Heart left ventricle (tissue), 16 donors: Measurements from ENCODE around the gene ATF6B. TPM values are rescaled to one million over a fixed set of nuclear protein-coding genes. Genes with fewer than 3 reads are reported as not detected.

ENCODE experiments used
- ATAC-seq, 4 donors: fragments of 200-7000 bp; cut with Tn5 transposase; one replicate each; pipeline ENCODE4 v1.9.1; 2020 to 2022; ENCODE audit warnings: moderate library complexity in 4 of 4, mild to moderate bottlenecking in 3 of 4, moderate number of reproducible peaks in 1 of 4
- DNase-seq, 5 donors: peaks; one replicate each; pipeline ENCODE4 v3.0.0-alpha.2; 2020
- H3K27ac ChIP-seq, 12 donors: fragments of 200-600 bp; sonication (generic) in 4 of 12; one replicate each; pipeline versions ENCODE4 v1.5.0 to v1.8.0; 2016 to 2022; ENCODE audit warnings: mild to moderate bottlenecking in 2 of 12
- H3K27me3 ChIP-seq, 9 donors: fragments of 200-600 bp; sonication (generic) in 2 of 9; one replicate each; pipeline versions ENCODE4 v1.5.1 to v1.8.0; 2016 to 2022; ENCODE audit warnings: mild to moderate bottlenecking in 3 of 9
- H3K36me3 ChIP-seq, 9 donors: fragments of 200-600 bp; sonication (generic) in 2 of 9; one replicate each; pipeline versions ENCODE4 v1.5.0 to v1.8.0; 2018 to 2022; ENCODE audit warnings: mild to moderate bottlenecking in 2 of 9
- H3K4me1 ChIP-seq, 12 donors: fragments of 200-600 bp; sonication (generic) in 4 of 12; one replicate each; pipeline versions ENCODE4 v1.5.0 to v1.8.0; 2016 to 2022; ENCODE audit warnings: mild to moderate bottlenecking in 3 of 12
- H3K4me3 ChIP-seq, 12 donors: fragments of 200-600 bp; sonication (generic) in 4 of 12; one replicate each; pipeline versions ENCODE4 v1.5.0 to v1.8.0; 2017 to 2022; ENCODE audit warnings: mild to moderate bottlenecking in 9 of 12, moderate library complexity in 4 of 12
- H3K9me3 ChIP-seq, 12 donors: fragments of 200-600 bp; sonication (generic) in 4 of 12; one replicate each; pipeline versions ENCODE4 v1.5.0 to v1.8.0; 2016 to 2022; ENCODE audit warnings: mild to moderate bottlenecking in 1 of 12
- POLR2A ChIP-seq, 2 donors: fragments of 450-650 bp; IDR thresholded peaks; one replicate each; pipeline ENCODE4 v1.6.1; 2017; ENCODE audit warnings: antibody characterized with exemption in 2 of 2, mild to moderate bottlenecking in 2 of 2, moderate library complexity in 2 of 2
- WGBS, 4 donors: extraction: QIAGEN DNeasy Blood & Tissue Kit in 2 of 4; methylation state at CpG; one replicate each; pipeline versions ENCODE4 v1.1.5 to v1.1.7; 2013 to 2018; 5-methylcytosine and 5-hydroxymethylcytosine counted together
- intact Hi-C, 10 donors: fragments of 100-400 bp; cut with DNase I; formaldehyde crosslinking; loops; one replicate each; pipeline versions ENCODE4 v1.11.1 to v1.14.2; 2022
- polyA plus RNA-seq, 2 donors: library from polyadenylated mRNA; stranded (reverse); fragments of 200-250 nt; gene quantifications; one replicate each; pipeline ENCODE4 v1.2.3, GENCODE V29; 2013
- total RNA-seq, 9 donors: library from RNA; depleted of rRNA in 2 of 9; stranded (reverse); fragments of >200 nt in 2 of 9; fragmentation: NEBNext Ultra II Directional in 3 of 9; extraction: Animal tissue kit (Norgen Biotek cat#: 25700) in 3 of 9; gene quantifications; one replicate each; pipeline versions ENCODE4 v1.1.0 to v1.2.4, GENCODE V29; 2016 to 2023
- TF ChIP-seq, protein P1 (sequence below), 12 donors: fragments of 200-600 bp; sonication (generic) in 4 of 12; IDR thresholded peaks; one replicate each; pipeline versions ENCODE4 v1.5.0 to v1.8.0; 2018 to 2022; ENCODE audit warnings: antibody characterized with exemption in 12 of 12, mild to moderate bottlenecking in 5 of 12
- donor health status: ischemic (EF 13 %, LVEDD 7.1; RV severe dilation, severe dysfunction).
- donor health status: healthy with polysubstance abuse.
- donor health status: DM: no; HTN: yes; CAD: no.
- donor health status: DM: no; HTN: no; CAD: no.
- donor health status: ischemic (EF 25% LVEDD 6.9; RV normal size, moderate dysfunction).
- donor health status: ischemic (EF 25% LVEDD 5.7; RV mildly dilated, moderate dysfunction).
- donor health status: healthy.
- donor health status: DM: yes; HTN: yes; CAD: no.
- donor health status: ischemic (EF 35%, LVEDD 5.7; RV mildly dilated, moderate dysfunction).
- donor health status: nonischemic (EF 11% LVEDD 7.7; RV severe dilation, severe dysfunction).
- donor health status: DM: yes; HTN: yes; CAD: no.
- donor health status: PGD.
- donor health status: ischemic (EF 29% LVEDD 5.4; RV normal size, mild dysfunction).
- donor health status: nonischemic (EF 23%, LVEDD 6.1; RV moderate dilation, normal function).

Gene ATF6B
- total and polyA plus RNA-seq, 11 donors, result 11.1 to 56.8 (median 28.7) TPM

DNA sequence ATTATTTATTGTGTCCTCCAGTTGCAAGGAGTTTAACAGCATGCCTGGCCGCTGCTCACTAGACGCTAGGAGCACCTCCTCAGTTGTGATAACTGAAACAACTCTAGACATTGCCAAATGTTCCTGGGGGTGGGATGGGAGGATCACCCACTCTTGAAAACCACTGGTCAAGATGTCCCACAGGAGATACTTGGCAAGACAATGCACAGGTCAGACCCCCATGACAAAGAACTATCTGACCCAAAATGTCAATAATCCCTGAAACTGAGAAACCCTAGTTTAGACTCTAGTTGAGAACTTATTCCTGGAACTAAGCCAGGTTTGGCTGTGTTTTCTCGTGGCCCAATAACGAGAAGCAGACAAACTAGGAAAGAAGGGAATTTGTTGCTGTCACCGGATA, 11.5 kb upstream of the ATF6B start:
- no peak overlapping the region for H3K4me3 ChIP-seq
- intact Hi-C loops, result no loop called here
- no peaks in the 10 kb centered on the region for H3K9me3 ChIP-seq
- TF ChIP-seq, protein P1, sequence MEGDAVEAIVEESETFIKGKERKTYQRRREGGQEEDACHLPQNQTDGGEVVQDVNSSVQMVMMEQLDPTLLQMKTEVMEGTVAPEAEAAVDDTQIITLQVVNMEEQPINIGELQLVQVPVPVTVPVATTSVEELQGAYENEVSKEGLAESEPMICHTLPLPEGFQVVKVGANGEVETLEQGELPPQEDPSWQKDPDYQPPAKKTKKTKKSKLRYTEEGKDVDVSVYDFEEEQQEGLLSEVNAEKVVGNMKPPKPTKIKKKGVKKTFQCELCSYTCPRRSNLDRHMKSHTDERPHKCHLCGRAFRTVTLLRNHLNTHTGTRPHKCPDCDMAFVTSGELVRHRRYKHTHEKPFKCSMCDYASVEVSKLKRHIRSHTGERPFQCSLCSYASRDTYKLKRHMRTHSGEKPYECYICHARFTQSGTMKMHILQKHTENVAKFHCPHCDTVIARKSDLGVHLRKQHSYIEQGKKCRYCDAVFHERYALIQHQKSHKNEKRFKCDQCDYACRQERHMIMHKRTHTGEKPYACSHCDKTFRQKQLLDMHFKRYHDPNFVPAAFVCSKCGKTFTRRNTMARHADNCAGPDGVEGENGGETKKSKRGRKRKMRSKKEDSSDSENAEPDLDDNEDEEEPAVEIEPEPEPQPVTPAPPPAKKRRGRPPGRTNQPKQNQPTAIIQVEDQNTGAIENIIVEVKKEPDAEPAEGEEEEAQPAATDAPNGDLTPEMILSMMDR (IDR thresholded peaks at IDR 0.05), result no peak
- no peak for TF ChIP-seq POLR2A (IDR thresholded peaks at IDR 0.05)
- ATAC-seq, result no peak
- H3K36me3 ChIP-seq, result no peaks in the 10 kb centered on the region
- DNase-seq, result no peak
- H3K27me3 ChIP-seq, result no peaks in the 10 kb centered on the region
- no peaks in the 10 kb centered on the region for H3K4me1 ChIP-seq
- 62 to 71% (median 64%) methylated on average over 5 of the region's 5 CpGs for WGBS, 4 donors
- no peak overlapping the region for H3K27ac ChIP-seq

DNA sequence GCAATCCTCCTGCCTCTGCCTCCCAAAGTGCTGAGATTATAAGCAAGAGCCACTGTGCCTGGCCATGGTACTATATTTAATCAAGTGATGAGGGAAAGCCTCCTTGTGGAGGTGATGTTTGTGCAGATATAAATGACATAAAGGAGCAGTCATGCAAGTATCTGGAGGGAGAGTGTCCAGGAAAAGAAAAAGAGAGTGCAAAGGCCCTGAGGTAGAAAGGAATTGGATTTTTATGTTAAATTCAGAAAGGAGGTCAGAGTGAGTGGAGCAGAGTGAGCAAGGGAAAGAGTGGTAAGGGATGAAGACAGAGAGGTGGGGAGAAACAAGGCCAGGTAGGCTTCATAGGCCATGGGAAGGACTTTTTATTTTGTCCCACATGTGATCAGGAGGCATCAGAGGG, 9.4 kb upstream of the ATF6B start:
- no peak overlapping the region for H3K4me3 ChIP-seq
- no peak overlapping the region for H3K27ac ChIP-seq
- no peaks in the 10 kb centered on the region for H3K36me3 ChIP-seq
- no peak for DNase-seq
- no peaks in the 10 kb centered on the region for H3K27me3 ChIP-seq
- ATAC-seq, result no peak
- H3K4me1 ChIP-seq, result no peaks in the 10 kb centered on the region
- intact Hi-C loops, result no loop called here
- TF ChIP-seq POLR2A (IDR thresholded peaks at IDR 0.05), result no peak
- TF ChIP-seq, protein P1 (IDR thresholded peaks at IDR 0.05), result no peak
- no peaks in the 10 kb centered on the region for H3K9me3 ChIP-seq

DNA sequence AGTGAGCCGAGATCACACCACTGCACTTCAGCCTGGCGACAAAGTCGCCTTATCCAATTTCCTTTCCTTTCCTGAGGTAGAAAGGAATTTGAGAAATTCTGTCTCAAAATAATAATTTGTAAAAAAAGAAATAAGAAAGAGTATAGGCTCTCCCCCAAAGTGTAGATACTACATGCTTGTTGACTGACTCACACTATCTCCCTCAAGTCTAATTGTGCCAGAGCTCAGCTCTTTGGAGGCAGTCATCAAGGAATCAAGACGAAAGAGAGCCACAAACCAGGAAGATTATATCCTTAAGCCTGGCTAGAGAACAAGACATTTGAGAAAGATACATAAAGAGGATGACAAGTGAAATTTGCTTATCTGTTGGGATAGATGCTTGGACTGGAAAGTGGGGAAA, 5.7 kb upstream of the ATF6B start:
- Histone ChIP-seq H3K9me3 (no peaks in the 10 kb centered on the region), H3K4me3 (no peak overlapping the region), H3K27me3 (no peaks in the 10 kb centered on the region), H3K4me1 (peaks cover 6 to 16% (median 9%) of the 10 kb centered on the region in 12 donors), H3K36me3 (no peaks in the 10 kb centered on the region), H3K27ac (no peak overlapping the region)
- ATAC-seq (no peak), DNase-seq (no peak)
- no peak for TF ChIP-seq POLR2A (IDR thresholded peaks at IDR 0.05)
- TF ChIP-seq, protein P1 (IDR thresholded peaks at IDR 0.05), result no peak
- 71 to 78% (median 76%) methylated on average over 4 of the region's 4 CpGs for WGBS, 4 donors
- intact Hi-C loops, result loop anchor here in 2 of 10 donors (2.0 to 5.0 kb wide), 2 partner anchors 13 to 44 kb away; partner anchors contain the start of genes AGPAT1 (in 1 of the 2) and RNF5 (in 1 of the 2)

DNA sequence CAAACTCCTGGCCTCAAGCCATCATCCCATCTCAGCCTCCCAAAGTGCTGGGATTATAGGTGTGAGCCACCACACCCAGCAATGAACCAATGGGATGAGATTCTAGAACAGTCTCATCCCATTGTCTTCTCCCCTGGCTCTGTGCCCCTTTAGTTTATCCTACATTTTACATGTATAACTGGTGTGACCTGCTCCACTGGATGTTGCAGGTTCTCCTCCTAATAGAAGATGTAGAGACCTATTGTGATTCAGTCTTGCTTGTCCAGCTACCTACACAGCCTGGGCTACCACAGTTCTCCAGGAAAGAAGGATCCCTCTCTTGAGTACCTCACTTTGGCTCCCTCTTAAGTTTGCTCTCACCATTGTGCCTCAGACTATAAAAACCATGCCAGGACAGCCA, 4.1 kb upstream of the ATF6B start:
- intact Hi-C loops, result loop anchor here in 2 of 10 donors (2.0 to 5.0 kb wide), 2 partner anchors 15 to 45 kb away; partner anchors contain the start of genes AGPAT1 (in 1 of the 2) and RNF5 (in 1 of the 2)
- no peak for TF ChIP-seq POLR2A (IDR thresholded peaks at IDR 0.05)
- TF ChIP-seq, protein P1 (IDR thresholded peaks at IDR 0.05), result no peak
- Histone ChIP-seq H3K27ac (no peak overlapping the region), H3K27me3 (no peaks in the 10 kb centered on the region), H3K4me1 (peaks cover 11 to 26% (median 18%) of the 10 kb centered on the region in 12 donors), H3K36me3 (peaks cover 0 to under 1% (median 0%) of the 10 kb centered on the region in 9 donors), H3K4me3 (no peak overlapping the region), H3K9me3 (no peaks in the 10 kb centered on the region)
- DNase-seq (no peak), ATAC-seq (no peak)
